ENCODE data around the gene GNG8. TPM values are rescaled to one million over a fixed set of nuclear protein-coding genes. Genes with fewer than 3 reads are reported as not detected.

The GNG8 gene
- total and polyA plus RNA-seq, 2 experiments from 2014 or later: 16.2 TPM; not detected in 1

DNA sequence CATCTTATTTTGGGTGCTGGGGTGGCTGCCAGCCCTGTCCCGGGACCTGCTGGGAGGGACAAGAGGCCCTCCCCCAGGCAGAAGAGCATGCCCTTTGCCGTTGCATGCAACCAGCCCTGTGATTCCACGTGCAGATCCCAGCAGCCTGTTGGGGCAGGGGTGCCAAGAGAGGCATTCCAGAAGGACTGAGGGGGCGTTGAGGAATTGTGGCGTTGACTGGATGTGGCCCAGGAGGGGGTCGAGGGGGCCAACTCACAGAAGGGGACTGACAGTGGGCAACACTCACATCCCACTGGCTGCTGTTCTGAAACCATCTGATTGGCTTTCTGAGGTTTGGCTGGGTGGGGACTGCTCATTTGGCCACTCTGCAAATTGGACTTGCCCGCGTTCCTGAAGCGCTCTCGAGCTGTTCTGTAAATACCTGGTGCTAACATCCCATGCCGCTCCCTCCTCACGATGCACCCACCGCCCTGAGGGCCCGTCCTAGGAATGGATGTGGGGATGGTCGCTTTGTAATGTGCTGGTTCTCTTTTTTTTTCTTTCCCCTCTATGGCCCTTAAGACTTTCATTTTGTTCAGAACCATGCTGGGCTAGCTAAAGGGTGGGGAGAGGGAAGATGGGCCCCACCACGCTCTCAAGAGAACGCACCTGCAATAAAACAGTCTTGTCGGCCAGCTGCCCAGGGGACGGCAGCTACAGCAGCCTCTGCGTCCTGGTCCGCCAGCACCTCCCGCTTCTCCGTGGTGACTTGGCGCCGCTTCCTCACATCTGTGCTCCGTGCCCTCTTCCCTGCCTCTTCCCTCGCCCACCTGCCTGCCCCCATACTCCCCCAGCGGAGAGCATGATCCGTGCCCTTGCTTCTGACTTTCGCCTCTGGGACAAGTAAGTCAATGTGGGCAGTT, 26.2 kb downstream of the GNG8 start:
- Histone ChIP-seq H3K36me3 (peaks cover 34% of the 10 kb centered on the region), H3K27ac (peak overlapping the region; percentile 39), H3K9me3 (ENCODE audit: low read depth) (no peaks in the 10 kb centered on the region)

DNA sequence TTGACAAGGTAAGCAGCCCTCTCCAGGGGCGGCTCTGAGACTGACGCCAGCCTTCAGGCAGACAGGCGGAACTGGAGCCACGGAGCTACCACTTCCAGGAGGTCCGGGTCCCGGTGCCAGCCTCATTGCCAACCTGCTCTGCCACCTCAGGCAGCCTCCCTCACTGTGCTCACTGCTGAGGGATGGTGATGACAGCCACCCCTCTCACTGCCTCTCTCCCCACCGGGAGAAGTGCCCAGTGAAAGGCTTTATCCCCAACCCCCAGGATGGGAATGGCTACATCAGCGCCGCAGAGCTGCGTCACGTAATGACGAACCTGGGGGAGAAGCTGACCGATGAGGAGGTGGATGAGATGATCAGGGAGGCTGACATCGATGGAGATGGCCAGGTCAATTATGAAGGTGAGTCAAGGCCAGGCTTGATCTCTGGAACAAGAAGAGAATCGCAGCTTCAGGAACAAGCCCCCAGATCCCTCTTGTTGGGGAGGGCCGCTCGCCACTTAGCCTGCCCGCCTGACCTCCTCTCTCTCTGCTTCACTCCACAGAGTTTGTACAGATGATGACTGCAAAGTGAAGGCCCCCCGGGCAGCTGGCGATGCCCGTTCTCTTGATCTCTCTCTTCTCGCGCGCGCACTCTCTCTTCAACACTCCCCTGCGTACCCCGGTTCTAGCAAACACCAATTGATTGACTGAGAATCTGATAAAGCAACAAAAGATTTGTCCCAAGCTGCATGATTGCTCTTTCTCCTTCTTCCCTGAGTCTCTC, 27.2 kb downstream of the GNG8 start:
- DNase-seq (ENCODE audit: low read depth in 1 of 2, low spot score in 1 of 2): no peak
- Histone ChIP-seq H3K4me3 (no peak overlapping the region), H3K36me3 (peaks cover 34% of the 10 kb centered on the region), H3K27ac (no peak overlapping the region), H3K4me1 (ENCODE audit: low read depth) (peaks cover 6% of the 10 kb centered on the region), H3K9me3 (ENCODE audit: low read depth) (no peaks in the 10 kb centered on the region), H3K27me3 (no peaks in the 10 kb centered on the region)
- TF ChIP-seq, protein P1, sequence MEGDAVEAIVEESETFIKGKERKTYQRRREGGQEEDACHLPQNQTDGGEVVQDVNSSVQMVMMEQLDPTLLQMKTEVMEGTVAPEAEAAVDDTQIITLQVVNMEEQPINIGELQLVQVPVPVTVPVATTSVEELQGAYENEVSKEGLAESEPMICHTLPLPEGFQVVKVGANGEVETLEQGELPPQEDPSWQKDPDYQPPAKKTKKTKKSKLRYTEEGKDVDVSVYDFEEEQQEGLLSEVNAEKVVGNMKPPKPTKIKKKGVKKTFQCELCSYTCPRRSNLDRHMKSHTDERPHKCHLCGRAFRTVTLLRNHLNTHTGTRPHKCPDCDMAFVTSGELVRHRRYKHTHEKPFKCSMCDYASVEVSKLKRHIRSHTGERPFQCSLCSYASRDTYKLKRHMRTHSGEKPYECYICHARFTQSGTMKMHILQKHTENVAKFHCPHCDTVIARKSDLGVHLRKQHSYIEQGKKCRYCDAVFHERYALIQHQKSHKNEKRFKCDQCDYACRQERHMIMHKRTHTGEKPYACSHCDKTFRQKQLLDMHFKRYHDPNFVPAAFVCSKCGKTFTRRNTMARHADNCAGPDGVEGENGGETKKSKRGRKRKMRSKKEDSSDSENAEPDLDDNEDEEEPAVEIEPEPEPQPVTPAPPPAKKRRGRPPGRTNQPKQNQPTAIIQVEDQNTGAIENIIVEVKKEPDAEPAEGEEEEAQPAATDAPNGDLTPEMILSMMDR (IDR thresholded peaks at IDR 0.05; ENCODE audit: low read depth, low read length): no peak

More for the DNA sequence above, 26.2 kb downstream of the GNG8 start:
- H3K4me1 ChIP-seq (ENCODE audit: low read depth): no peaks in the 10 kb centered on the region
- no peak for DNase-seq (ENCODE audit: low read depth in 1 of 2, low spot score in 1 of 2)
- TF ChIP-seq, protein P1 (IDR thresholded peaks at IDR 0.05; ENCODE audit: low read depth, low read length): no peak
- H3K27me3 ChIP-seq: no peaks in the 10 kb centered on the region
- no peak overlapping the region for H3K4me3 ChIP-seq

DNA sequence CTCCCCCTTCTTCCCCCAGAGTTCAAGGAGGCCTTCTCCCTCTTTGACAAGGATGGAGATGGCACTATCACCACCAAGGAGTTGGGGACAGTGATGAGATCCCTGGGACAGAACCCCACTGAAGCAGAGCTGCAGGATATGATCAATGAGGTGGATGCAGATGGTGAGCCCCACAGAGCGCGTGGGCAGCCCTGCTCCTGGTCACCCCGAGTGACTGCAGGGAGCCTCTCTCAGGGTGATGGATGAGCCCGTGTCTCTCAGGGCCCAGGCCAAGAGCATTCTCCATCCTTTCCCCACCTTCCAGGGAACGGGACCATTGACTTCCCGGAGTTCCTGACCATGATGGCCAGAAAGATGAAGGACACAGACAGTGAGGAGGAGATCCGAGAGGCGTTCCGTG, 27.8 kb downstream of the GNG8 start:
- Histone ChIP-seq H3K27ac (no peak overlapping the region), H3K27me3 (no peaks in the 10 kb centered on the region), H3K36me3 (peaks cover 34% of the 10 kb centered on the region), H3K9me3 (ENCODE audit: low read depth) (no peaks in the 10 kb centered on the region), H3K4me1 (ENCODE audit: low read depth) (peaks cover 12% of the 10 kb centered on the region), H3K4me3 (no peak overlapping the region)
- DNase-seq (ENCODE audit: low read depth in 1 of 2, low spot score in 1 of 2): no peak
- TF ChIP-seq, protein P1 (IDR thresholded peaks at IDR 0.05; ENCODE audit: low read depth, low read length): no peak

DNA sequence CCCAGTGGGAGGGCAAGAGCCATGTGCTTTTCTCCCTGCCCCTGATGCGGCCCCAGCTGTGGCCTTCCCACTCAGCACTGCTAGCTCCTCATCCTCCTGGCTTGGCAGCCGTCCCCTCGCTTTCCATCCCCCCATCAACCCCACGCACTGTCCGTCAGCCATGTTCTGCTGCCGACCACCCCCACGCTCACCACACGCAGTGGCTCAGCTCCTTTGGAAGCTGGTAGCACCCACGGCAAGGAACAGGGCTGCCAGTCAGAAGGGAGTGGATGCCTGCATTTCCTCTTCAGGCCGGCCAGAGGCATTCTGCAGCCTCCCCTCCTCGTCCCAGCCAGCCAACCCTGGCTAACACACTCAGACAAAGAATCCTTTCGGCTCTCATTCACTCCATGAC, 28.6 kb downstream of the GNG8 start:
- no peak overlapping the region for H3K4me3 ChIP-seq

More for the DNA sequence above, 28.6 kb downstream of the GNG8 start:
- DNase-seq (ENCODE audit: low read depth in 1 of 2, low spot score in 1 of 2): no peak
- Histone ChIP-seq H3K9me3 (ENCODE audit: low read depth) (no peaks in the 10 kb centered on the region), H3K27ac (no peak overlapping the region), H3K36me3 (peaks cover 34% of the 10 kb centered on the region), H3K4me1 (ENCODE audit: low read depth) (peaks cover 19% of the 10 kb centered on the region), H3K27me3 (no peaks in the 10 kb centered on the region)
- TF ChIP-seq, protein P1 (IDR thresholded peaks at IDR 0.05; ENCODE audit: low read depth, low read length): no peak

All from cardiac muscle cell (in vitro differentiated cells and primary cell).